ENCODE results near the gene MAPK12. TPM values are rescaled to one million over a fixed set of nuclear protein-coding genes. Genes with fewer than 3 reads are reported as not detected.

Gene MAPK12
- total and polyA plus RNA-seq, 10 of the 15 experiments (the other 5 are each of a cell fraction or from before 2014, with no cell fraction given), result 1.1 to 38.9 (median 16.3) TPM

- TF ChIP-seq SIN3A (IDR thresholded peaks at IDR 0.05; ENCODE audit: low read depth, low read length), result no peak
- TF ChIP-seq, protein P1, sequence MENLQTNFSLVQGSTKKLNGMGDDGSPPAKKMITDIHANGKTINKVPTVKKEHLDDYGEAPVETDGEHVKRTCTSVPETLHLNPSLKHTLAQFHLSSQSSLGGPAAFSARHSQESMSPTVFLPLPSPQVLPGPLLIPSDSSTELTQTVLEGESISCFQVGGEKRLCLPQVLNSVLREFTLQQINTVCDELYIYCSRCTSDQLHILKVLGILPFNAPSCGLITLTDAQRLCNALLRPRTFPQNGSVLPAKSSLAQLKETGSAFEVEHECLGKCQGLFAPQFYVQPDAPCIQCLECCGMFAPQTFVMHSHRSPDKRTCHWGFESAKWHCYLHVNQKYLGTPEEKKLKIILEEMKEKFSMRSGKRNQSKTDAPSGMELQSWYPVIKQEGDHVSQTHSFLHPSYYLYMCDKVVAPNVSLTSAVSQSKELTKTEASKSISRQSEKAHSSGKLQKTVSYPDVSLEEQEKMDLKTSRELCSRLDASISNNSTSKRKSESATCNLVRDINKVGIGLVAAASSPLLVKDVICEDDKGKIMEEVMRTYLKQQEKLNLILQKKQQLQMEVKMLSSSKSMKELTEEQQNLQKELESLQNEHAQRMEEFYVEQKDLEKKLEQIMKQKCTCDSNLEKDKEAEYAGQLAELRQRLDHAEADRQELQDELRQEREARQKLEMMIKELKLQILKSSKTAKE (IDR thresholded peaks at IDR 0.05; ENCODE audit: low read depth, poor library complexity, severe bottlenecking), result no peak
- no peak for TF ChIP-seq REST (IDR thresholded peaks at IDR 0.05; ENCODE audit: low read depth, low read length)
- TF ChIP-seq SREBF1 (IDR thresholded peaks at IDR 0.05; ENCODE audit: low read length), result no peak
- TF ChIP-seq, protein P2, sequence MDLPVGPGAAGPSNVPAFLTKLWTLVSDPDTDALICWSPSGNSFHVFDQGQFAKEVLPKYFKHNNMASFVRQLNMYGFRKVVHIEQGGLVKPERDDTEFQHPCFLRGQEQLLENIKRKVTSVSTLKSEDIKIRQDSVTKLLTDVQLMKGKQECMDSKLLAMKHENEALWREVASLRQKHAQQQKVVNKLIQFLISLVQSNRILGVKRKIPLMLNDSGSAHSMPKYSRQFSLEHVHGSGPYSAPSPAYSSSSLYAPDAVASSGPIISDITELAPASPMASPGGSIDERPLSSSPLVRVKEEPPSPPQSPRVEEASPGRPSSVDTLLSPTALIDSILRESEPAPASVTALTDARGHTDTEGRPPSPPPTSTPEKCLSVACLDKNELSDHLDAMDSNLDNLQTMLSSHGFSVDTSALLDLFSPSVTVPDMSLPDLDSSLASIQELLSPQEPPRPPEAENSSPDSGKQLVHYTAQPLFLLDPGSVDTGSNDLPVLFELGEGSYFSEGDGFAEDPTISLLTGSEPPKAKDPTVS (IDR thresholded peaks at IDR 0.05; ENCODE audit: low read depth, low read length), result no peak
- no peak for TF ChIP-seq DPF2 (IDR thresholded peaks at IDR 0.05)
- no peak for TF ChIP-seq IRF3 (IDR thresholded peaks at IDR 0.05)
- TF ChIP-seq RBBP5 (conservative IDR thresholded peaks at IDR 0.05), result no peak
- no peak for TF ChIP-seq NR2F1 (conservative IDR thresholded peaks at IDR 0.05)
- TF ChIP-seq NRF1 (conservative IDR thresholded peaks at IDR 0.05; ENCODE audit: low read depth, low read length), result no peak
- TF ChIP-seq FOXM1 (IDR thresholded peaks at IDR 0.05; ENCODE audit: low read depth, low read length), result no peak
- TF ChIP-seq CREB1 (IDR thresholded peaks at IDR 0.05; ENCODE audit: low read depth), result no peak
- TF ChIP-seq MTA2 (IDR thresholded peaks at IDR 0.05; ENCODE audit: low read depth), result no peak
These were observed 24.8 kb upstream of the MAPK12 start (continued) for GRCh38 chr22:50286275-50286674.
